Measurements from ENCODE around the gene DYNC2LI1.

DNA sequence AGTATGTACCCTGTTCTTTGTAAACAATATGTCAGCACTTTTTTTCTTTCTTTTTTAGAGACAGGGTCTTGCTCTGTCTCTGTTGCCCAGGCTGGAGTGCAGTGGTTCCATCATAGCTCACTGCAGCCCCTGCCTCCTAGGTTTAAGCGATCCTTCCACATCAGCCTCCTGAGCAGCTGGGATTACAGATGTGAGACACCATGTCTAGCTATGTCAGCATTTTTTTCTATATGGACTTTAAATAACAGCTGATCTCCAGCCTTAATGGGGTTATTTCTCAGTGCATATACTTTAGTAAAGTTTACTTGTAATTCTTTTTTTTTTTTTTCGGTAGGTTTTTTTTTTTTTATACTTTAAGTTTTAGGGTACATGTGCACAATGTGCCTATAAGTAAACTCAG is 38.2 kb downstream of the DYNC2LI1 start:
- TF ChIP-seq, protein P1, sequence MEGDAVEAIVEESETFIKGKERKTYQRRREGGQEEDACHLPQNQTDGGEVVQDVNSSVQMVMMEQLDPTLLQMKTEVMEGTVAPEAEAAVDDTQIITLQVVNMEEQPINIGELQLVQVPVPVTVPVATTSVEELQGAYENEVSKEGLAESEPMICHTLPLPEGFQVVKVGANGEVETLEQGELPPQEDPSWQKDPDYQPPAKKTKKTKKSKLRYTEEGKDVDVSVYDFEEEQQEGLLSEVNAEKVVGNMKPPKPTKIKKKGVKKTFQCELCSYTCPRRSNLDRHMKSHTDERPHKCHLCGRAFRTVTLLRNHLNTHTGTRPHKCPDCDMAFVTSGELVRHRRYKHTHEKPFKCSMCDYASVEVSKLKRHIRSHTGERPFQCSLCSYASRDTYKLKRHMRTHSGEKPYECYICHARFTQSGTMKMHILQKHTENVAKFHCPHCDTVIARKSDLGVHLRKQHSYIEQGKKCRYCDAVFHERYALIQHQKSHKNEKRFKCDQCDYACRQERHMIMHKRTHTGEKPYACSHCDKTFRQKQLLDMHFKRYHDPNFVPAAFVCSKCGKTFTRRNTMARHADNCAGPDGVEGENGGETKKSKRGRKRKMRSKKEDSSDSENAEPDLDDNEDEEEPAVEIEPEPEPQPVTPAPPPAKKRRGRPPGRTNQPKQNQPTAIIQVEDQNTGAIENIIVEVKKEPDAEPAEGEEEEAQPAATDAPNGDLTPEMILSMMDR (IDR thresholded peaks at IDR 0.05) = no peak
- TF ChIP-seq EZH2 (IDR thresholded peaks at IDR 0.05; ENCODE audit: borderline replicate concordance, insufficient read depth, low read depth, low read length, poor library complexity, severe bottlenecking) = no peak

Data from B cell (primary cell).